ENCODE results near the gene GZMM. TPM values are rescaled to one million over a fixed set of nuclear protein-coding genes. Genes with fewer than 3 reads are reported as not detected.

Gene GZMM
- polyA plus RNA-seq, 1 experiment, result not detected

- Histone ChIP-seq H3K4me3 (ENCODE audit: low read depth, low read length) (no peak overlapping the region), H3K27me3 (ENCODE audit: control insufficient read depth, insufficient read depth, low read length) (no peaks in the 10 kb centered on the region), H3K27ac (ENCODE audit: low read depth, low read length) (no peak overlapping the region), H3K9me3 (ENCODE audit: control insufficient read depth, insufficient read depth, low read length) (no peaks in the 10 kb centered on the region; the same call in 1 of the 2 replicates)
- TF ChIP-seq CTCF (IDR thresholded peaks at IDR 0.05; ENCODE audit: low read depth, low read length), result no peak
- CTCF ChIA-PET, result no interaction called here
- POLR2A ChIA-PET, result no interaction called here
- no peak for DNase-seq (ENCODE audit: low read depth, low spot score)
Observed at GRCh38 chr19:536031-536880, 7.6 kb upstream of the GZMM start.

GRCh38 chr19:536881-537404 is 6.9 kb upstream of the GZMM start:
- no peak for DNase-seq (ENCODE audit: low read depth, low spot score)
- H3K9me3 ChIP-seq (ENCODE audit: control insufficient read depth, insufficient read depth, low read length), result no peaks in the 10 kb centered on the region; the same call in 1 of the 2 replicates
- H3K4me3 ChIP-seq (ENCODE audit: low read depth, low read length), result no peak overlapping the region
- H3K27me3 ChIP-seq (ENCODE audit: control insufficient read depth, insufficient read depth, low read length), result no peaks in the 10 kb centered on the region
- TF ChIP-seq CTCF (IDR thresholded peaks at IDR 0.05; ENCODE audit: low read depth, low read length), result no peak
- ChIA-PET POLR2A (no interaction called here), CTCF (no interaction called here)
- no peak overlapping the region for H3K27ac ChIP-seq (ENCODE audit: low read depth, low read length)

GRCh38 chr19:538641-539428 is 5.0 kb upstream of the GZMM start:
- Histone ChIP-seq H3K27me3 (ENCODE audit: control insufficient read depth, insufficient read depth, low read length) (no peaks in the 10 kb centered on the region), H3K4me3 (ENCODE audit: low read depth, low read length) (no peak overlapping the region), H3K27ac (ENCODE audit: low read depth, low read length) (no peak overlapping the region), H3K9me3 (ENCODE audit: control insufficient read depth, insufficient read depth, low read length) (peaks cover 7% of the 10 kb centered on the region; the same call in 1 of the 2 replicates)
- no peak for TF ChIP-seq CTCF (IDR thresholded peaks at IDR 0.05; ENCODE audit: low read depth, low read length)
- ChIA-PET POLR2A (no interaction called here), CTCF (no interaction called here)
- no peak for DNase-seq (ENCODE audit: low read depth, low spot score)

GRCh38 chr19:539429-540030 is 4.3 kb upstream of the GZMM start:
- TF ChIP-seq CTCF (IDR thresholded peaks at IDR 0.05; ENCODE audit: low read depth, low read length), result no peak
- CTCF ChIA-PET, result no interaction called here
- no peak overlapping the region for H3K27ac ChIP-seq (ENCODE audit: low read depth, low read length)
- peaks cover 7% of the 10 kb centered on the region; the same call in 1 of the 2 replicates for H3K9me3 ChIP-seq (ENCODE audit: control insufficient read depth, insufficient read depth, low read length)
- POLR2A ChIA-PET, result no interaction called here
- H3K4me3 ChIP-seq (ENCODE audit: low read depth, low read length), result no peak overlapping the region
- DNase-seq (ENCODE audit: low read depth, low spot score), result no peak
- H3K27me3 ChIP-seq (ENCODE audit: control insufficient read depth, insufficient read depth, low read length), result no peaks in the 10 kb centered on the region

All from AG04450 (cell line).